ENCODE data around the gene RBP2.

RBP2 gene

DNA sequence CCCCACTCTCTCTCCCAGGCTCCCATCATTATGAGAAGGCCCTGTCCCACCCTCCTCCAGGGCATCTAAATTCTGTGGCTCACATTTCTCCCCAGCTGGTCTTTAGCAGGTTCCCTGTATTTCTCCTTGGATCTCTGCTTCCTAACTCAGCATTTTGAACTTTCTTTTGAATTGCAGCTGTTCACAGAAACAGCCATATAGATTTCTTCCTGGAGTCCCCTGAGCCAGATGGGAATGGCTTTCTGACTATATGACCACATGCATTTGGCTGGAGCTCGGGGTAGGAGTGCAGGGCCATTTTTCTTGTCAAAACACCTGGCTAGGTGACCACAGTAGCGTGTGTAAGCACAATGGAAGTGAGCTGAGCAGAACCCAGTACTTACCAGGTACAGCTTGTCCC lies 22.0 kb downstream of the RBP2 start:
- H2AFZ ChIP-seq (ENCODE audit: low read length), result no peak overlapping the region
- H3K9ac ChIP-seq (ENCODE audit: low read length), result no peak overlapping the region
- no peaks in the 10 kb centered on the region for H3K4me1 ChIP-seq (ENCODE audit: low read length)
- H3K9me2 ChIP-seq (replicated peaks; ENCODE audit: insufficient read depth, low read length), result no peaks in the 10 kb centered on the region
- TF ChIP-seq, protein P1, sequence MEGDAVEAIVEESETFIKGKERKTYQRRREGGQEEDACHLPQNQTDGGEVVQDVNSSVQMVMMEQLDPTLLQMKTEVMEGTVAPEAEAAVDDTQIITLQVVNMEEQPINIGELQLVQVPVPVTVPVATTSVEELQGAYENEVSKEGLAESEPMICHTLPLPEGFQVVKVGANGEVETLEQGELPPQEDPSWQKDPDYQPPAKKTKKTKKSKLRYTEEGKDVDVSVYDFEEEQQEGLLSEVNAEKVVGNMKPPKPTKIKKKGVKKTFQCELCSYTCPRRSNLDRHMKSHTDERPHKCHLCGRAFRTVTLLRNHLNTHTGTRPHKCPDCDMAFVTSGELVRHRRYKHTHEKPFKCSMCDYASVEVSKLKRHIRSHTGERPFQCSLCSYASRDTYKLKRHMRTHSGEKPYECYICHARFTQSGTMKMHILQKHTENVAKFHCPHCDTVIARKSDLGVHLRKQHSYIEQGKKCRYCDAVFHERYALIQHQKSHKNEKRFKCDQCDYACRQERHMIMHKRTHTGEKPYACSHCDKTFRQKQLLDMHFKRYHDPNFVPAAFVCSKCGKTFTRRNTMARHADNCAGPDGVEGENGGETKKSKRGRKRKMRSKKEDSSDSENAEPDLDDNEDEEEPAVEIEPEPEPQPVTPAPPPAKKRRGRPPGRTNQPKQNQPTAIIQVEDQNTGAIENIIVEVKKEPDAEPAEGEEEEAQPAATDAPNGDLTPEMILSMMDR (IDR thresholded peaks at IDR 0.05; ENCODE audit: low read length), result no peak
- no peak for TF ChIP-seq EZH2phosphoT487 (IDR thresholded peaks at IDR 0.05; ENCODE audit: low read length)
- TF ChIP-seq EZH2 (optimal IDR thresholded peaks at IDR 0.05; ENCODE audit: low read depth, low read length), result no peak
- H3K4me3 ChIP-seq (ENCODE audit: low read length), result no peak overlapping the region
- H3F3A ChIP-seq (ENCODE audit: insufficient read depth, low read length), result no peaks in the 10 kb centered on the region
- H3K27me3 ChIP-seq (replicated peaks; ENCODE audit: insufficient read depth, low read length), result no peaks in the 10 kb centered on the region
- H3K36me3 ChIP-seq (replicated peaks; ENCODE audit: insufficient read depth, low read length), result no peaks in the 10 kb centered on the region
- no peak overlapping the region for H3K27ac ChIP-seq (ENCODE audit: low read length)
- H3K4me2 ChIP-seq (ENCODE audit: low read depth, low read length), result no peak overlapping the region
- H4K20me1 ChIP-seq (ENCODE audit: insufficient read depth, low read length), result no peaks in the 10 kb centered on the region
- H3K79me2 ChIP-seq (ENCODE audit: low read length), result no peaks in the 10 kb centered on the region
- no peaks in the 10 kb centered on the region for H3K9me3 ChIP-seq (replicated peaks; ENCODE audit: insufficient read depth, low read length)
- no peak for DNase-seq

DNA sequence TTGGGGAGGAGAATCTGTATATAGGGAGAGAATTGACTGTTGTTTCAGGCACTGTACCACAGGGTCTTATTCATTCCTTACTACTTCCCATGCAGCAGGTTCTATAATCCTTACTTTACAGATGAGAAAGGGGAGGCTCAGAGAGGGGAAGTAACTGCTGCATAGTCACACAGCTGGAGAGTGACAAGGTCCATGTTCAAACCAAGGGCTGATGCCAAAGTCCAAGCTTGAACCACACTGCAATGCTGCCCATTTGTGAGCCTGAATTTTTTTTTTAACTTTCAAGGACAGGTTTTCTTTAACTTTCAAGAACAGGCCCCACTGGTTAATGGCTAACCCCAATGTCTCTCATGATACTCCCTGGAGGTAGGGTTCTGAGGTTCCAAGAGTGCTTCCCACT lies 26.2 kb downstream of the RBP2 start:
- H3K9me3 ChIP-seq (replicated peaks; ENCODE audit: insufficient read depth, low read length), result no peaks in the 10 kb centered on the region
- H3K36me3 ChIP-seq (replicated peaks; ENCODE audit: insufficient read depth, low read length), result no peaks in the 10 kb centered on the region
- H3K27me3 ChIP-seq (replicated peaks; ENCODE audit: insufficient read depth, low read length), result no peaks in the 10 kb centered on the region
- H3K9me2 ChIP-seq (replicated peaks; ENCODE audit: insufficient read depth, low read length), result no peaks in the 10 kb centered on the region
- TF ChIP-seq EZH2 (optimal IDR thresholded peaks at IDR 0.05; ENCODE audit: low read depth, low read length), result no peak
- TF ChIP-seq, protein P1 (IDR thresholded peaks at IDR 0.05; ENCODE audit: low read length), result no peak
- TF ChIP-seq EZH2phosphoT487 (IDR thresholded peaks at IDR 0.05; ENCODE audit: low read length), result no peak
- H3K4me1 ChIP-seq (ENCODE audit: low read length), result no peaks in the 10 kb centered on the region
- H3K4me2 ChIP-seq (ENCODE audit: low read depth, low read length), result no peak overlapping the region
- H2AFZ ChIP-seq (ENCODE audit: low read length), result no peak overlapping the region
- H3K4me3 ChIP-seq (ENCODE audit: low read length), result no peak overlapping the region
- no peak for DNase-seq
- H3K9ac ChIP-seq (ENCODE audit: low read length), result no peak overlapping the region
- H4K20me1 ChIP-seq (ENCODE audit: insufficient read depth, low read length), result no peaks in the 10 kb centered on the region
- H3K27ac ChIP-seq (ENCODE audit: low read length), result no peak overlapping the region
- H3K79me2 ChIP-seq (ENCODE audit: low read length), result no peaks in the 10 kb centered on the region
- no peaks in the 10 kb centered on the region for H3F3A ChIP-seq (ENCODE audit: insufficient read depth, low read length)

DNA sequence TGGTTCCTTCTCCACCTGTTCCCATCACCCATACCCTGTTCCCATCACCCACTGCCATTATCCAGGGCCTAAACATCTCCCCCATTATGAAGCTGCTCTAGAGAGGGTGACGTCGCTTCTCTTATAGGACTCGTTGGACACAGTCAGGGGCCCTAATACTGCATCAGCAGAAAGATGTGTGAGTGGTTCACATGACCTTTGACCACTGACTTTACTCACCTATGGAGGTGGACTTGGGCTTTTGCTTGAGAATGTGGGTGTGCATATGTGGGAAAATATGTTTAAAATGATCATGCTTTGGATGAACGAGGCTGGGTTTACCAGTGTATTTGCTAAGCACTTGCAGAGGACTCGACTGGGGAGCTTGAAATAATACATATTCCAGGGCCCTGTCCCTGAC lies 26.8 kb downstream of the RBP2 start:
- H4K20me1 ChIP-seq (ENCODE audit: insufficient read depth, low read length), result no peaks in the 10 kb centered on the region
- no peak overlapping the region for H3K4me3 ChIP-seq (ENCODE audit: low read length)
- DNase-seq, result no peak
- H3K9ac ChIP-seq (ENCODE audit: low read length), result no peak overlapping the region
- no peaks in the 10 kb centered on the region for H3K9me3 ChIP-seq (replicated peaks; ENCODE audit: insufficient read depth, low read length)
- H3K36me3 ChIP-seq (replicated peaks; ENCODE audit: insufficient read depth, low read length), result no peaks in the 10 kb centered on the region
- no peak overlapping the region for H3K27ac ChIP-seq (ENCODE audit: low read length)
- no peak overlapping the region for H3K4me2 ChIP-seq (ENCODE audit: low read depth, low read length)
- no peaks in the 10 kb centered on the region for H3K4me1 ChIP-seq (ENCODE audit: low read length)
- H3F3A ChIP-seq (ENCODE audit: insufficient read depth, low read length), result no peaks in the 10 kb centered on the region
- H3K27me3 ChIP-seq (replicated peaks; ENCODE audit: insufficient read depth, low read length), result no peaks in the 10 kb centered on the region
- no peaks in the 10 kb centered on the region for H3K9me2 ChIP-seq (replicated peaks; ENCODE audit: insufficient read depth, low read length)
- H2AFZ ChIP-seq (ENCODE audit: low read length), result no peak overlapping the region
- TF ChIP-seq EZH2 (optimal IDR thresholded peaks at IDR 0.05; ENCODE audit: low read depth, low read length), result no peak
- TF ChIP-seq EZH2phosphoT487 (IDR thresholded peaks at IDR 0.05; ENCODE audit: low read length), result no peak
- TF ChIP-seq, protein P1 (IDR thresholded peaks at IDR 0.05; ENCODE audit: low read length), result no peak
- no peaks in the 10 kb centered on the region for H3K79me2 ChIP-seq (ENCODE audit: low read length)

Data from MM.1S (cell line).